Measurements from ENCODE around the gene GPR132. TPM values are rescaled to one million over a fixed set of nuclear protein-coding genes. Genes with fewer than 3 reads are reported as not detected.

Gene GPR132
- total RNA-seq, 1 donor from 2014 or later = 0.82 TPM

GRCh38 chr14:105006831-105007592 lies 58.2 kb downstream of the GPR132 start:
- DNase-seq (ENCODE audit: extremely low read depth, low read depth, low spot score) = no peak

- DNase-seq (ENCODE audit: extremely low read depth, low read depth, low spot score) = no peak
Measured at GRCh38 chr14:105005929-105006830, 59.0 kb downstream of the GPR132 start.

GRCh38 chr14:105005329-105005928 lies 59.8 kb downstream of the GPR132 start:
- no peak for DNase-seq (ENCODE audit: extremely low read depth, low read depth, low spot score)

Other genes starting within 250 kb of the GPR132 start
- 27.5 and 37.0 TPM in 2 replicates for gene CEP170B, start 200.2 kb downstream of the GPR132 start, total RNA-seq
- gene PLD4, start 140.6 kb downstream of the GPR132 start, total RNA-seq = not detected in 2 replicates
- 47.2 and 79.6 TPM in 2 replicates for gene AHNAK2, start 87.1 kb downstream of the GPR132 start, total RNA-seq
- 6.4 and 9.6 TPM in 2 replicates for gene CLBA1, start 79.6 kb downstream of the GPR132 start, total RNA-seq
- 20.8 and 21.9 TPM in 2 replicates for gene CDCA4, start 44.3 kb downstream of the GPR132 start, total RNA-seq
- 59.0 and 123 TPM in 2 replicates for gene JAG2, start 103.3 kb upstream of the GPR132 start, total RNA-seq
- 66.8 and 69.8 TPM in 2 replicates for gene NUDT14, start 115.9 kb upstream of the GPR132 start, total RNA-seq
- 41.0 and 64.6 TPM in 2 replicates for gene BTBD6, start 183.1 kb upstream of the GPR132 start, total RNA-seq
- gene BRF1, start 235.6 kb upstream of the GPR132 start, total RNA-seq = 37.9 and 63.4 TPM in 2 replicates
- 82.9 and 124 TPM in 2 replicates for gene PACS2, start 249.3 kb upstream of the GPR132 start, total RNA-seq

Measured in glomerular endothelial cell (primary cell).